Measurements from ENCODE around the gene ERGIC1.
A peak's percentile ranks its signal among the peaks of the same experiment; 100 is the strongest.

The ERGIC1 gene

GRCh38 chr5:172946146-172946545 is 112.1 kb downstream of the ERGIC1 start:
- no peak for DNase-seq (ENCODE audit: low spot score)

GRCh38 chr5:172949426-172949825 is 115.4 kb downstream of the ERGIC1 start:
- DNase-seq (ENCODE audit: low spot score), result no peak

- no peak for DNase-seq (ENCODE audit: low spot score)
Measured at GRCh38 chr5:172950176-172950965, 116.3 kb downstream of the ERGIC1 start.

- DNase-seq (ENCODE audit: low spot score), result no peak
Measured at GRCh38 chr5:172951371-172952033, 117.5 kb downstream of the ERGIC1 start.

GRCh38 chr5:172952034-172952511 is 118.0 kb downstream of the ERGIC1 start:
- peak; percentile 35 for DNase-seq (ENCODE audit: low spot score)

- DNase-seq (ENCODE audit: low spot score), result peak; percentile 46
Measured at GRCh38 chr5:172953776-172954675, 120.0 kb downstream of the ERGIC1 start.

- DNase-seq (ENCODE audit: low spot score), result no peak
Measured at GRCh38 chr5:172954751-172955159, 120.7 kb downstream of the ERGIC1 start.

GRCh38 chr5:172956228-172956627 is 122.2 kb downstream of the ERGIC1 start:
- DNase-seq (ENCODE audit: low spot score), result no peak

- no peak for DNase-seq (ENCODE audit: low spot score)
Measured at GRCh38 chr5:172956936-172957335, 122.9 kb downstream of the ERGIC1 start.

- no peak for DNase-seq (ENCODE audit: low spot score)
Measured at GRCh38 chr5:172957458-172957857, 123.4 kb downstream of the ERGIC1 start.

GRCh38 chr5:172958331-172959046 is 124.4 kb downstream of the ERGIC1 start:
- peak; percentile 88 for DNase-seq (ENCODE audit: low spot score)

GRCh38 chr5:172959824-172960799 is 126.1 kb downstream of the ERGIC1 start:
- DNase-seq (ENCODE audit: low spot score), result no peak

GRCh38 chr5:172969921-172970320 is 135.9 kb downstream of the ERGIC1 start:
- DNase-seq (ENCODE audit: low spot score), result no peak

GRCh38 chr5:172971482-172971881 is 137.4 kb downstream of the ERGIC1 start:
- DNase-seq (ENCODE audit: low spot score), result no peak

- DNase-seq (ENCODE audit: low spot score), result no peak
Measured at GRCh38 chr5:172972552-172972951, 138.5 kb downstream of the ERGIC1 start.

GRCh38 chr5:172973127-172973916 is 139.3 kb downstream of the ERGIC1 start:
- no peak for DNase-seq (ENCODE audit: low spot score)

GRCh38 chr5:172973931-172974330 is 139.9 kb downstream of the ERGIC1 start:
- no peak for DNase-seq (ENCODE audit: low spot score)

GRCh38 chr5:172975289-172975688 is 141.2 kb downstream of the ERGIC1 start:
- DNase-seq (ENCODE audit: low spot score), result no peak

GRCh38 chr5:172979778-172980177 is 145.7 kb downstream of the ERGIC1 start:
- no peak for DNase-seq (ENCODE audit: low spot score)

- DNase-seq (ENCODE audit: low spot score), result no peak
Measured at GRCh38 chr5:172981931-172982330, 147.9 kb downstream of the ERGIC1 start.

All from LoVo (cell line).